ENCODE results near the gene FTSJ3. TPM values are rescaled to one million over a fixed set of nuclear protein-coding genes. Genes with fewer than 3 reads are reported as not detected.

FTSJ3 gene
- total RNA-seq, 2 experiments from 2014 or later = 41.5 to 42.8 TPM

- Mint-ChIP-seq H3K27me3 (no peaks in the 10 kb centered on the region), H3K9me3 (no peaks in the 10 kb centered on the region), H3K36me3 (peaks cover 69% of the 10 kb centered on the region), H3K27ac (peak overlapping the region; percentile 66), H3K4me1 (ENCODE audit: low read depth) (peaks cover 54% of the 10 kb centered on the region), H3K4me3 (no peak overlapping the region)
- ChIA-PET CTCF (interaction anchor here (1.1 to 2.8 kb wide), 2 partner anchors 10 to 49 kb away, joined by 3 to 10 read pairs; no protein-coding TSS in a partner anchor), POLR2A (interaction anchor here (0.5 to 1.2 kb wide), 3 partner anchors 10 to 82 kb away, joined by 3 read pairs; no protein-coding TSS in a partner anchor)
- intact Hi-C loops (cut with micrococcal nuclease) = no loop called here
- no peak for DNase-seq
Measured at GRCh38 chr17:63824362-63824761, 3.1 kb downstream of the FTSJ3 start.

- H3K27me3 Mint-ChIP-seq = no peaks in the 10 kb centered on the region
- H3K36me3 Mint-ChIP-seq = peaks cover 65% of the 10 kb centered on the region
- H3K9me3 Mint-ChIP-seq = no peaks in the 10 kb centered on the region
- ChIA-PET POLR2A (interaction anchor here (0.5 to 1.0 kb wide), 2 partner anchors 43 to 81 kb away, joined by 3 read pairs; no protein-coding TSS in a partner anchor), CTCF (interaction anchor here (1.1 to 2.8 kb wide), 2 partner anchors 11 to 48 kb away, joined by 3 to 10 read pairs; no protein-coding TSS in a partner anchor)
- intact Hi-C loops (cut with micrococcal nuclease) = no loop called here
- H3K27ac Mint-ChIP-seq = peak overlapping the region; percentile 66
- H3K4me3 Mint-ChIP-seq = no peak overlapping the region
- DNase-seq = no peak
- peaks cover 48% of the 10 kb centered on the region for H3K4me1 Mint-ChIP-seq (ENCODE audit: low read depth)
Measured at GRCh38 chr17:63823659-63824331, 3.7 kb downstream of the FTSJ3 start.

- ChIA-PET CTCF (interaction anchor here (1.5 kb wide), 1 partner anchor 12 kb away, joined by 4 read pairs; no protein-coding TSS in a partner anchor), POLR2A (no interaction called here)
- H3K27me3 Mint-ChIP-seq = no peaks in the 10 kb centered on the region
- DNase-seq = no peak
- intact Hi-C loops (cut with micrococcal nuclease) = no loop called here
- H3K4me3 Mint-ChIP-seq = no peak overlapping the region
- H3K9me3 Mint-ChIP-seq = no peaks in the 10 kb centered on the region
- H3K36me3 Mint-ChIP-seq = peaks cover 68% of the 10 kb centered on the region
- H3K4me1 Mint-ChIP-seq (ENCODE audit: low read depth) = peaks cover 39% of the 10 kb centered on the region
- peak overlapping the region; percentile 42 for H3K27ac Mint-ChIP-seq
Measured at GRCh38 chr17:63822537-63822936, 4.9 kb downstream of the FTSJ3 start.

- Mint-ChIP-seq H3K9me3 (no peaks in the 10 kb centered on the region), H3K36me3 (peaks cover 70% of the 10 kb centered on the region), H3K27me3 (no peaks in the 10 kb centered on the region), H3K4me3 (no peak overlapping the region), H3K27ac (peak overlapping the region; percentile 71), H3K4me1 (ENCODE audit: low read depth) (peaks cover 39% of the 10 kb centered on the region)
- DNase-seq = no peak
- CTCF ChIA-PET = interaction anchor here (1.5 kb wide), 1 partner anchor 12 kb away, joined by 4 read pairs; no protein-coding TSS in a partner anchor
- POLR2A ChIA-PET = interaction anchor here (0.8 kb wide), 1 partner anchor 13 kb away, joined by 3 read pairs; no protein-coding TSS in a partner anchor
- intact Hi-C loops (cut with micrococcal nuclease) = no loop called here
Measured at GRCh38 chr17:63821804-63822203, 5.7 kb downstream of the FTSJ3 start.

- H3K27ac Mint-ChIP-seq = peak overlapping the region; percentile 71
- peaks cover 65% of the 10 kb centered on the region for H3K36me3 Mint-ChIP-seq
- intact Hi-C loops (cut with micrococcal nuclease) = no loop called here
- DNase-seq = no peak
- peak overlapping the region; percentile 1 for H3K4me3 Mint-ChIP-seq
- H3K4me1 Mint-ChIP-seq (ENCODE audit: low read depth) = peaks cover 35% of the 10 kb centered on the region
- POLR2A ChIA-PET = interaction anchor here (0.8 kb wide), 1 partner anchor 14 kb away, joined by 3 read pairs; no protein-coding TSS in a partner anchor
- H3K9me3 Mint-ChIP-seq = no peaks in the 10 kb centered on the region
- H3K27me3 Mint-ChIP-seq = no peaks in the 10 kb centered on the region
- CTCF ChIA-PET = interaction anchor here (1.5 kb wide), 1 partner anchor 13 kb away, joined by 4 read pairs; no protein-coding TSS in a partner anchor
Measured at GRCh38 chr17:63820963-63821561, 6.4 kb downstream of the FTSJ3 start.

GRCh38 chr17:63819585-63820537 is 7.6 kb downstream of the FTSJ3 start:
- Mint-ChIP-seq H3K36me3 (peaks cover 63% of the 10 kb centered on the region), H3K27me3 (no peaks in the 10 kb centered on the region), H3K9me3 (no peaks in the 10 kb centered on the region), H3K4me3 (peak overlapping the region; percentile 42), H3K27ac (peak overlapping the region; percentile 71), H3K4me1 (ENCODE audit: low read depth) (peaks cover 25% of the 10 kb centered on the region)
- ChIA-PET POLR2A (interaction anchor here (0.6 to 1.7 kb wide), 2 partner anchors 9 to 10 kb away, joined by 3 to 4 read pairs; no protein-coding TSS in a partner anchor), CTCF (interaction anchor here (1.0 kb wide), 1 partner anchor 29 kb away, joined by 3 read pairs; no protein-coding TSS in a partner anchor)
- intact Hi-C loops (cut with micrococcal nuclease) = no loop called here
- peak; percentile 49 for DNase-seq

GRCh38 chr17:63819131-63819530 is 8.3 kb downstream of the FTSJ3 start:
- CTCF ChIA-PET = interaction anchor here (1.1 kb wide), 1 partner anchor 121 kb away, joined by 3 read pairs; no protein-coding TSS in a partner anchor
- Mint-ChIP-seq H3K9me3 (no peaks in the 10 kb centered on the region), H3K27me3 (no peaks in the 10 kb centered on the region), H3K4me3 (no peak overlapping the region), H3K36me3 (peaks cover 59% of the 10 kb centered on the region), H3K4me1 (ENCODE audit: low read depth) (peaks cover 19% of the 10 kb centered on the region), H3K27ac (peak overlapping the region; percentile 71)
- intact Hi-C loops (cut with micrococcal nuclease) = no loop called here
- DNase-seq = no peak
- POLR2A ChIA-PET = interaction anchor here (0.6 to 1.7 kb wide), 2 partner anchors 9 kb away, joined by 3 to 4 read pairs; no protein-coding TSS in a partner anchor

GRCh38 chr17:63817736-63818385 is 9.6 kb downstream of the FTSJ3 start:
- no peak overlapping the region for H3K4me3 Mint-ChIP-seq
- intact Hi-C loops (cut with micrococcal nuclease) = no loop called here
- H3K27me3 Mint-ChIP-seq = no peaks in the 10 kb centered on the region
- peak overlapping the region; percentile 2 for H3K27ac Mint-ChIP-seq
- peaks cover 9% of the 10 kb centered on the region for H3K4me1 Mint-ChIP-seq (ENCODE audit: low read depth)
- H3K9me3 Mint-ChIP-seq = no peaks in the 10 kb centered on the region
- DNase-seq = no peak
- ChIA-PET CTCF (interaction anchor here (1.1 kb wide), 1 partner anchor 120 kb away, joined by 3 read pairs; no protein-coding TSS in a partner anchor), POLR2A (interaction anchor here (1.2 to 1.7 kb wide), 2 partner anchors 11 to 18 kb away, joined by 3 to 4 read pairs; no protein-coding TSS in a partner anchor)
- H3K36me3 Mint-ChIP-seq = peaks cover 58% of the 10 kb centered on the region

- intact Hi-C loops (cut with micrococcal nuclease) = no loop called here
- H3K27ac Mint-ChIP-seq = no peak overlapping the region
- no peaks in the 10 kb centered on the region for H3K27me3 Mint-ChIP-seq
- peaks cover 58% of the 10 kb centered on the region for H3K36me3 Mint-ChIP-seq
- no peak overlapping the region for H3K4me3 Mint-ChIP-seq
- no peak for DNase-seq
- CTCF ChIA-PET = no interaction called here
- H3K4me1 Mint-ChIP-seq (ENCODE audit: low read depth) = peaks cover under 1% of the 10 kb centered on the region
- H3K9me3 Mint-ChIP-seq = no peaks in the 10 kb centered on the region
- POLR2A ChIA-PET = interaction anchor here (1.2 kb wide), 1 partner anchor 17 kb away, joined by 3 read pairs; no protein-coding TSS in a partner anchor
Measured at GRCh38 chr17:63816669-63817068, 10.8 kb downstream of the FTSJ3 start.

GRCh38 chr17:63816123-63816522 is 11.3 kb downstream of the FTSJ3 start:
- ChIA-PET POLR2A (no interaction called here), CTCF (no interaction called here)
- Mint-ChIP-seq H3K27ac (no peak overlapping the region), H3K4me3 (no peak overlapping the region), H3K27me3 (no peaks in the 10 kb centered on the region), H3K36me3 (peaks cover 60% of the 10 kb centered on the region), H3K4me1 (ENCODE audit: low read depth) (no peaks in the 10 kb centered on the region), H3K9me3 (no peaks in the 10 kb centered on the region)
- DNase-seq = no peak
- intact Hi-C loops (cut with micrococcal nuclease) = no loop called here

- H3K9me3 Mint-ChIP-seq = no peaks in the 10 kb centered on the region
- ChIA-PET CTCF (interaction anchor here (1.0 to 1.3 kb wide), 2 partner anchors 24 to 25 kb away, joined by 3 read pairs; no protein-coding TSS in a partner anchor), POLR2A (interaction anchor here (0.6 kb wide), 2 partner anchors 9 to 1190 kb away, joined by 3 read pairs; no protein-coding TSS in a partner anchor)
- H3K4me3 Mint-ChIP-seq = no peak overlapping the region
- DNase-seq = no peak
- intact Hi-C loops (cut with micrococcal nuclease) = no loop called here
- H3K27ac Mint-ChIP-seq = no peak overlapping the region
- peaks cover 71% of the 10 kb centered on the region for H3K36me3 Mint-ChIP-seq
- peaks cover 8% of the 10 kb centered on the region for H3K4me1 Mint-ChIP-seq (ENCODE audit: low read depth)
- no peaks in the 10 kb centered on the region for H3K27me3 Mint-ChIP-seq
Measured at GRCh38 chr17:63809970-63810369, 17.5 kb downstream of the FTSJ3 start.

Data from activated CD4-positive, alpha-beta memory T cell treated with anti-CD3 and anti-CD28 coated beads for 36 hours (primary cell).